NCI-H748 treated with DMSO at 0.1 percent for 48 hours (cell line): ENCODE results near the gene CDCA4.
"Not testable (repeated sequence)": the region's sequence is repeated elsewhere in the genome, so short reads cannot be mapped to it uniquely, and the experiment has no call there.

ENCODE experiments used
- DNase-seq: peaks from one replicate; lab custom pipeline; 2025; lab: John Stamatoyannopoulos, UW

Gene CDCA4

DNA sequence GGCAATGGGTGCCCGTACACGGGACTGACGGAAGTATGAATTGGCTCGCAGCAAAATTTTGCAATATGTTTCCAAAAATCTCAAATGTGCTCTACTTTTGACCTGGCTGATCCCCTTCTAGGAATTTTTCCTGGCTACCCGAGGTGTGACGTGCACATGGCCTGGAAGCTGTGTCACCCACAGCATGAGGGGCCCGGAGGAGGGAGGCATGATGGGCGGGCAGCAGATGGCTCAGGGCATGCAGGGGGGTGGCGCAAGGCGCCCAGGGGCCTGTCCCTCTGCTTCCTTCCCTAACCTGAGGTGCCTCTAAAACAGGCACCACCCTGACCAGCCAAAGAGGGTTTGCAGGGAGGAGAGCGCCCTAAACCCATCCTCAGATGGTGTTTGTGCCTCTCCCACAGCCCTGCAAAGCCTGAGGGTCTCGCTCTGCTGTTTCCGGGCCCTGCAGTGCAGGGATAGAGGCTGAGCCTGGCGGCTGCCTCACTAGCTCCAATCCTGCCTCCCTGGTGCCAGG, 37.7 kb upstream of the CDCA4 start:
- DNase-seq = no peak

DNA sequence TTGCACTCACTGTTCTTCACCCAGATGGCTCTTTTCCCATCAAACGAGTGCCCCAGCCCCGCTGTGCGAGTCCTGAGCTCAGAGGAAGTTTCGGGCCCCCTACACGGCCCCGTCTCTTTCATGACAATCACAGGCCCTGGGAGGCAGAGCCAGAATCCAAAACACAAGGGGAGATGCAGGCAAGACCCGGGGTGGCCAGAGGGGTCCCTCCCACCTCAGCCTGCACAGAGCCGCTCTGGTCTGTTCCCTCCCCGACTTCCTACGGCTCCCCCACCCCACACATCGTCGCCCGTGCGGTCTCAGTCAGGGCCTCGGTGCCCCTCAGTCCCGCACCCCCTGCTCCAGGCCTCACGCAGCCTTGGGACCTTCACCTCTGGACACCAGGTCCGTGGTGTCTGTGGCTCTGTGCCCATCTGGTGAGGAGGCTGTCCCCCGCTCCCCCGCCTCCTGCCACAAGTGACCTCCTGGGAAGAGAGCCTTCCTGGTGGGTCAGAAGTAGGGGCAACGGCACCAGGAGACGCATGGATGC, 35.5 kb upstream of the CDCA4 start:
- no peak for DNase-seq

DNA sequence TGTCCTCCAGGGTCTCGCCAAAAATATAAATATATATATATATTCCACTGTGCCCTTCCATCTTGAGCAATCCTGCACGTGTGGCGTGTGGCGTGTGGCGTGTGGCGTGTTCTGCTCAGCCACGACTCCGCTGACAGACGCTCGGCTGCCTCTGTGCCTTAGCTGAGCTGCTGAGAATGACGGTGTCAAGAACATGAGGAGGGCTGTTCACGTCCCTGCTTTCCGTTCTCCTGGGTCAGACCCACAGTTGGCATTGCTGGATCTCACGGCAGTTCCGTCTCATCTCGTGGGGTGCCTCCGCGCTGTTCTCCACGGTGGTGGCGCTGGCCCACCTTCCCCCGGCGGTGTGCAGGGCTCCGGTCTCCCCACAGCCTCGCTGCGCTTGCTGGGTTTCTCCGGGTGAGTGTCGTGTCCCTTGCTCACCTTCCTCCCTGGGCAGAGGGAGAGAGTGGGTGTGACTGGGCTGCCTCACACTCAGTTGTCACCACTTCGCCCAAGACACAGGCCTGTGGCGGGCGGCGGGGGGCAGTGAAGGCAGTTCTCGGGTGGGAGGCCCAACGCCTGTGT, 34.9 kb upstream of the CDCA4 start:
- DNase-seq = no peak

DNA sequence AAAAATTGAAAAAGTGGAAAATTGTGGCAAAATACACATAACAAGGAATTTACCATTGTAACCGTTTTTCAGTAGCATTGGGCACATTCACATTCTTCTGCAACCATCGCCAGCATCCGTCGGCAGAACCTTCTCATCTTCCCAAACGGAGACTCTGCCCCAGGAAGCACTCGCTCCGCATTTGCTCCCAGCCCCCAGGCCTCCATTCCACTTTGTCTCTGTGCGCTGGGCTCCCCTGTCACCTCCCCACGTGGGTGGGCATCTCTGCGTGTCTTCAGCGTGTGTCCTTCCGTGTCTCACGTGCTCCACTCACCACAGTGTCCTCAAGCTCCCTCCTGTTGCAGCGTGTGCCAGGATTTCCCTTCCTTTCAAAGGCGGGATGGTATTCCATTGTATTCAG, 34.5 kb upstream of the CDCA4 start:
- no peak for DNase-seq

DNA sequence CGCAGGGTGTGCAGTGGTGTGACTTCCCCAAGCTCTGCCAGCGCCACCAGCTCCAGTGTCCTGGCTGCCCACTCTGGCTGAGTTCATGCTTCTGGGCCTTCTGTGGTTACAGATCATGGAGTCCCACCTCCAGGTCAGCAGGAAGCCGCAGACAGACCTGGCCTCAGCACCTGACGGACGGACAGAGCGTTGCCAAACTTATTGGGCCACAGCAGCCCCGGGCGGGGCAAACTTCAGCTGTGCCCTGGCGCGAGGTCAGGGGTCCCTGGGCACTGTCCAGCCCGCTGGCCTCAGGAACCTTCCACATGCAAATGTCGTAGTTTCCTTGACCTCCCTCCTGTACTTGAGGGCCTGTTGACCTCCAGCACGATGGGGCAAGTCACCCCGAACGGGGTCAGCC, 33.1 kb upstream of the CDCA4 start:
- no peak for DNase-seq

DNA sequence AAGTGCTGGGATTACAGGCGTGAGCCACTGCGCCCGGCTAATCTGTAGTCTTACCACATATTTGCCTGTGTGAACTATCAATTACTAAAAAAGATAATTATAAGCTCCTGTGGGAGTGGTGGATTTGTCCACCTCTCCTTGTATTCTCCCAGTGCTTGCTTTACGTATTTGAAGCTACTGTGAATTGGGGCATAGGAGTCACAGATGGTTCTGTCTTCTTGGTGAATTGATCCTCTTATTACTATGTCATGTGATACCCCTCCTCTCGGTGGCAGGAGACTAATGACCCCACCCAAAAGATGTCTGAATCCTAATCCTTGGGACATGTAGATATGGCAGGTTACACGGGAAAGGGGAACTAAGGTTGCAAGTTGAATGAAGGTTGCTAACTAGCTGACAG, 32.5 kb upstream of the CDCA4 start:
- no peak for DNase-seq

DNA sequence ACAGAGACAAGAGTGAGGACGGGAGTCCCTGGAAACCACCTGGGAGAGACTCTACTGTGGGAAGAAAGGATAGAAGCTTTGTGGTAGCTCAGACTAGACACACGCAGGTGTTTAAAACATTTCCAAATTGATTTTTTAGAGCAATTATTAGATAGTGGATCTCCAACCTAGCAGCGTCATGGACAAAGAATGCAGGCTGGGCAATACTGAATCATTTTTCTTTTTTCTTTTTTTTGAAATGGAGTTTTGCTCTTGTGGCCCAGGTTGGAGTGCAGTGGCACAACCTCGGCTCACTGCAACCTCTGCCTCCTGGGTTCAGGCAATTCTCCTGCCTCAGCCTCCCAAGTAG, 31.2 kb upstream of the CDCA4 start:
- DNase-seq = no peak

DNA sequence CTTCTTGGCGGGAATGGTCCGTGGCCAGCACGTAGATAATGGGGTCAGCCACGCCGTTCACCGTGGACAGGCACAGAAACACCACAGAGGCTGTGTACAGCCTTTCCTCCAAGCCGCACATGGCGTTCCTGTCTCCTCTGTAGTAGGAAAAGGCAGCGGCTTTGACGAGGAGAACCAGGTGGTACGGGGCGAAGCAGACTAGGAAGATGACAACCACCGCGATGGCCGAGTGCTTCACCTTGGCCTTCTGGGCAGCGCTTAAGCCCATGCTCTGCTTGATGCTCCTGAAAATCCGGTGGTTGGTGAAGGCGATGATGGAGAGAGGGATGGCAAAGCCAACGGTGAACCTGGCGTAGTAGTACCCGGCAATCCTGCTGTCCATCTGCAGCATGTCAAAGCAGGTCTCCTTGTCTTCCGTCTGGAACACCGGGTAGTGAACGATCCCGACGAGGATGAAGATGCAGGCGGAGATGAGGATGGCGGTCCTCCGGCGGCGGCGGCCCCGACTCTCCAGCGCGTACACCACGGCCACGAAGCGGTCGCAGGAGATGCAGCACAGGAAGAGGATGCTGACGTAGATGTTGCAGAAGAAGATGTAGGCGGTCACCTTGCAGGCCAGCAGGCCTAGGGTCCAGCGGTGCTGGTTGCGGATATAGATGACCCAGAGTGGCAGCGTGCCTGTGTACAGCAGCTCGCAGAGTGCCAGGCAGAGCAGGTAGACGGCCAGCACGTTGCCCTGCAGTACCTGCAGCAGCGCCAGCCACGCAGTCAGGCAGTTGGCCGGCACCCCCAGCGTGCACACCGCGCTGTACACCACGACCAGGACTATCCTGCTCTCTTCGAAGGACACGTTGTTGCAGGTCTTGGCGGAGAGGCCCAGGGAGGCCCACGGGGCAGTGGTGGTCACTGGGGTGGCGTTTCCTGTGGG, 30.6 kb upstream of the CDCA4 start:
- DNase-seq = no peak

DNA sequence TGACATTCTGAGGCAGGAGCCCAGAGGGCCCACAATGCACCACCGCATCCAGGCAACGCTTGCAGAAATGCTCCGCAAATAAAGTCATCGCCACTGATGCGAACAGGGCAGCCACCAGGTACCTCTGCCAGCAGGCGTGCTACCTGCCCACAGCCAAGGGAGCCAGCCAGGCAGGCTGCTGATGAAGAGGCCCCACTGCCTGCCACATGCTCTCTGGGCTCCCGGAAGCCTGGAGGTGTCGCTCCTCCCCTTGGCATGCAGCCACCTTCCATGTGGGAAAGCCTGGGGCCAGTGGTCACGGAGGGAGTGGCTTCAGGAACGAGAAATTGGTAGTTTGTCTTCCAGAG, 29.6 kb upstream of the CDCA4 start:
- peak; percentile 8 for DNase-seq

DNA sequence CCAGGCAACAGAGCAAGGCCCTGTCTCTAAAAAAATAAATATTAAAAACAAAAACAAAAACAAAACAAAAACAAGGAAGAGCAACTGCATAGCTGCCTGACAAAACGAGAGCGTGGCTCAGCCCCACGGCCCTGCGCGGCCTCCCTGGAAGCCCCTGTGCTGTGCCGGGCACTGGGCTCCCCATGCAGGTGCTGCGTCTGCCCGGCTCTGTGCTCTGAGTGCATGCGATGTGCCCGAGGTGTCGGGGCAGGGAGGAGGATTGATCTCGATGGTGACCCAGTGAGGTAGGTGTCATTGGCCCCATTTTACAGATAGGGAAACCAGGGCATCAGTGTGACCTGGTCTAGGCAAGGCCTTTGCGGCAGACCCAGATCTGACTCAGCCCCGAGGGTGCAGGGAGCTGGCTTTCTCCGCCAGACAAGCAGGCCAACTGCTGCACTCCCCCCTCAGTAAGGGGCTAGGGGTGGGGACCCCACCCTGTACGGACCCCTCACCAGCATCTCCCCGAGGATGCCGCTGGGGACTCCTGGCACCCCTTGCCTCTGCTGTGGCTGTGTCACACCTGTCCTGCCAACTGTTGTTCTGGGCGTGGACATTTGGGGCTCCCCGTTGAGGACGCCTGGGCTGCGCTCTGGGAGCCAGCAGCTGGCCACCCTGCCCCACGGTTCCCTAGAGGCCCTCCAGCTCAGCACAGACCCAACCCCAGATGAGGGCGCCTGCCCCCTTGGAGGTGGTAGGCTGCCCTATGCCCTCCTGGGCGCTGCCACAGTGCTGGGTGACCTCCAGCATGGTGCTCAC, 29.1 kb upstream of the CDCA4 start:
- no peak for DNase-seq

DNA sequence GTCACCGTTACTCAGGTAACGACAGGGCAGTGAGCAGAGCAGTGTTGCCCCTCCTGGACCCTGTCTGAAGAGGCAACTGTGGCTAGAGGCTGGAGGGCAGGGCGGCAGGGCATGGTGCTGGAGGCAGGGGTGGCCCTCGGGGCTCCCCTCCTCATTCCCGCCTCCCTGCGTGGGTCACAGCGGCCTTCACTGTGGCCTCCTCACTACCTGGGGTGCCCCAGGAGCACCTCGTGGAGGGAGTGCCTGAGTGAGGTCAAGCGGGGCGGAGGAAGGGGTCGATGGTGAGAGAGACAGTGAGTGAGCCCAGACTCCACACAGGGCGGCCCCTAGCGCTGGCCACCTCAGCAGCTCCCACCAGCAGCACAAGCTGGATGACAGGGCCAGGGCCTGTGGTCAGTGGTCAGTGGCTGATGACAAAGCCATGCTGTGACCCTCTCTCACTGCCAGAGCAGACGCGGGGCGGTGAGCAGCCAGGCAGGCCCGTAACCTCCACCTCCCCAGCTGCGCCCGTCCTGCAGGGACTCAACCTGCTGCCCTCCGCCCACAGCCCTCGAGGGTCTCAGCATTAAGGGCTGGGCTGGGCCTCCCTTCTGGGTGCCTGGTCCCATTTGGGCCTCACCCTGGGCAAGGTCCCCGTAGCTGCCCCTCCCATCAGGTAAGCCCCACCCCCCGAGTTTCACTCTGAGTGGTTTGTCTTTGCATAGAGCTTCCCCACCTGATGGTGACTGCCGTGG, 26.6 kb upstream of the CDCA4 start:
- no peak for DNase-seq

DNA sequence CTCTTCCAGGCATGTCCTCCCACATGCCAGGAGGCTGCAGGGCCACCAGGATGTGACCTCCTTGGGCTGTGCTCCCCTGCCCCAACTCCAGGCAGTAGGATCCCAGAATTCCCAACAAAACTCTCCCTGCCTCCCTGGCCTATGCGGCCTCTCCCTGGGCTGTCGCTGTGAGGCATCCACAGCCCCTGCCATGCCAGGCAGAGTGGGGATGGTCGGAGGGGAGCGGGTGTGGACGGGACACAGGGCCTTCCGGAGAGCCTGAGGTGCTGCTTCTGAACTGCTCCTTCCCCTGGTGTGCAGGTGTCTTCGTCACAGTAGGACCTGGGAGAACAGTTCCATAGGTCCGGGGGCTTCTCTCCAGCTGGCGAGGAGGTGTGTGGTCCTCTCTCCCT, 26.0 kb upstream of the CDCA4 start:
- DNase-seq = no peak

DNA sequence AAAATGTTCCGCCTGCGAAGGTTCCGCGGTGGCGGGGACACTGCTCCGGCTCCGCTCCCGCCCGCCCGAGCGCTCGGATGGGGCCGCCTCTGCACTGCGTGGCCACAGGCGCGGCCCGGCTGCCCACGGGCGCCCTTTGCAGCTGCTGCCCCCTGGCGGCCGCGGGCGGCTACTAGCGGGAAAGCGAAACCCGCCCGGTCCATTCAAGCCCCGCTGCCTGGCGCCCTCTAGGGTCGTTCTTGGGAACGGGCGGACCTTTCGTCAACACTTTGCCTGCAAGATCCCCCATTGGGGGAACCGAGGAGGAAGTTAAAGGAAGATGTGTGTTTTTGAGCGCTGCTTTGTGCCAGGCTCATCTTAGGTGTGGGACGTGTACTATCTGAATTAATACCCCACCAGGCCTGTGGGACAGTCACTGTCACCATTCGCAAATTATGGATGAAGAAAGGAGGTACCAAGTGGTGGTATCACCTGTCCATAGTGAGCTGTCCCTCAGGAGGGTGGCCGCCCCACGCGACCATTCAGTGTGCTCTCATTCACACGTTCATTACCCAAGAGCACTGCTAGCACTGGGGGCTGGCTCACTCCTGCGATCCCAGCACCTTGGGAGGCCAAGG, 24.9 kb upstream of the CDCA4 start:
- peak; percentile 59 for DNase-seq

DNA sequence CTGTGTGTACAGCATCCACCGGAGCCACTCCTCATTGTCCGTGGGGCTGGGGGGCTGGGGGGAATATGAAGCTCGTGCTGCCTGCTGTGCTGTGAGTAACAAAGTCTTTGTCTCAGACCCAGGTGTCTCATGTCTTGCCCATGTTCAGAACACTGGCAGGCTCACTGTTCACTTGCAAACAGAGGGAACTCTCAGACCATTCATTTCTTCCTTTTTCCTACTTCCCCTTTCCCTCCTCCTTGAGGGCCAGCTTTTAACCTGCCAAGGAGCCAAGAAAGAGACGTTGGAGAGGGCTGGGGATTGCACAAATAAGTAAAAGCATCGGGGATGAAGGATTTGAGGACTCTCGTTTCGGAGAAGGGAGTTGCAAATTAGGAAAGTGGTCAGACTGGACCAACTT, 22.8 kb upstream of the CDCA4 start:
- no peak for DNase-seq

DNA sequence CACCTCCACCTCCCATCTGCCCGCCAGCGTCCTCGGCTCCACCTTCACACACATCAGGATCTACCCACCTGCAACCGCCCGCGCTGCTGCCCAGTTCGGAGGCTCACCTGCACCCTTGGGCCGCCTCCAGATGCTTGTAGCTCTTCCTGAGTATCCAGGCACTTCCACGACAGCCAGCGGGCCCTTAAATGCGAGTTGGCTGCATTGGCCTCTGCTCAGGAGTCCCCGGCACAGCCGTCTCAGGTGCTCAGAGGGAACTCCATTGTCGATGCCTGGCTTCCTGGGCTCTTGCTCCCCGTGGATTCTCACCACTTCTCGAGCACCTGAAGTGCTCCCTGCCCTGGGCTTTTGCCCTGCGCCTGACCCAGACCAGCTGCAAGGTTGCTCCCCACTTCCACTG, 21.9 kb upstream of the CDCA4 start:
- DNase-seq = no peak

DNA sequence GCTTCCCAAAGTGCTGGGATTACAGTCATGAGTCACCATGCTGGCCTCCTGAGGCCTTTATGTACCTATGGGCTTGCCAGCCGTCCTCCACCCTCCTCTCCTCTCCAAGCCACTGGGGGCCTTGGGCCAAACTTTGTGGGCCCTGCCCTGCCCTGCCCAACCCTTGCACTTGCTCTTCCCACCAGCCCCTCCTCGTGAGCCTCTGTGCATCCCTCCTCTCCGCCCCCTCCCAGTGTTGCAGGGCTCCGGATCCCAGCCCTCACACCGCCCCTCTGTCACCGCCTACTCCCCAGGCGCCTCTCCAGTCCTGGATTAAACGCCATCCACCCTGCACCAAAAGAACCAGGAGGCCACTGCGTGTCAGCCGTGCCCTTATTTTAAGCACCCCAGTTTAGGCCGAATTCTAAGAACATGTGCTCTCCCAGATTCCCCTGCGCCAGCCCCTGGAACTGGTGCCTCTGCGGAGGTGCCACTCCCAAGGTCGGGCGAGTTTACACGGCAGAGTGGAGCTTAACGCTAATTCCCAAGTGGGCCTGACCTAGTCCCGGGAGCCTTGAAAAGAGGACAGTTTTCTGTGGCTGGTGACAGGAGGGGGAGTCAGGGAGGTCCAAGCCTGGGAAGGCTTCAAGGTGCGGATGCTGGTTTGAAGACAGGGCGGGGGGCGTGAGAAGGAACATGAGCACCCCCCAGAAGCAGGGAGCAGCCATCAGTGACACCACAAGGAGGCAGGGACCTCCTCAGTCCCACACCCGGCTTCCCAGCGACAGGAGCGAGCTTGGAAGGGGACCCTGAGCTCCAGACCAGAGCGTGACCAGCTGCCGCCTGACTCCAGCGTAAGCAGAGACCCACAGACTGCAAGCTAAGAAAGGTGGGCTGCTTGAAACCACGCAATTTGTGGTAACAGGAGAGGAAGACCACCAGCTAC, 21.2 kb upstream of the CDCA4 start:
- no peak for DNase-seq

DNA sequence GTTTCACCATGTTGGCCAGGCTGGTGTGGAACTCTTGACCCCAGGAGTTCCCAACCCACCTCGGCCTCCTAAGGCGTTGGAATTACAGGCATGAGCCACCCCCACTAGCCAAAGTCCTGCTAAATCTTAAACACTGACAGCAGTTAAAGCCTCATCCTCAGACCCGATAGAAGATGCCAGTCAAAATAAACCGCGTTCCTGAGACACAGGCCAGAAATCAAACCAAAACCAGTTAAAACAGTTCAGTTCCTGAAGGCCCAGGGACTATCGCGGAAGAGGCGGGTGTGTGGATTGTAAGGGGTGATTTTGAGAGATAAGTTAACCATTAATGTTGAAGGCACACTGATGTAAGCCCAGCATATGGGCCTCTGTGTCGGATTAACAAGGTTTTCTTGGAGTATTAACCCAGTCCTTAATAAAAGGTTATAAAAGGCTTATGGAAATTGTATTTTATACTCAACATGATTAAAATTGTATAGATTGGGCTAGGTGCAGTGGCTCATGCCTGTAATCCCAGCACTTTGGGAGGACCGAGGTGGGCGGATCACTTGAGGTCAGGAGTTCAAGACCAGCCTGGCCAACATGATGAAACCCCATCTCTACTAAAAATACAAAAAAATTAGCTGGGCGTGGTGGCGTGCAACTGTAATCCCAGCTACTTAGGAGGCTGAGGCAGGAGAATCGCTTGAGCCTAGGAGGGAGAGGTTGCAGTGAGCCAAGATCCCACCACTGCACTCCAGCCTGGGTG, 18.7 kb upstream of the CDCA4 start:
- no peak for DNase-seq

DNA sequence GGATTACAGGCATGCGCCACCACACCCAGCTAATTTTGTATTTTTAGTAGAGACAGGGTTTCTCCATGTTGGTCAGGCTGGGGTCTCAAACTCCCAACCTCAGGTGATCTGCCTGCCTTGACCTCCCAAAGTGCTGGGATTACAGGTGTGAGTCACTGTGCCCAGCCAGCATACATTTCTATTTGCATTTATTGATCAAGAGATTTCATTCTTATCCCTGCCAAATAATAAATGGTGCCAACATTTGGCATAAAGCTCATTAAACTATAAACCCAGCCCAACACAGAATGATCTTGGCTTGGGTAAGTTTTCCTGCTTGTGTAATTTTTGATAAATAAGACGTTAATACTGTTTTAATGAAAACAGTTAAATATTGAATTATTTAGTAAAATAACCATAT, 14.7 kb upstream of the CDCA4 start:
- DNase-seq = not testable (repeated sequence)

DNA sequence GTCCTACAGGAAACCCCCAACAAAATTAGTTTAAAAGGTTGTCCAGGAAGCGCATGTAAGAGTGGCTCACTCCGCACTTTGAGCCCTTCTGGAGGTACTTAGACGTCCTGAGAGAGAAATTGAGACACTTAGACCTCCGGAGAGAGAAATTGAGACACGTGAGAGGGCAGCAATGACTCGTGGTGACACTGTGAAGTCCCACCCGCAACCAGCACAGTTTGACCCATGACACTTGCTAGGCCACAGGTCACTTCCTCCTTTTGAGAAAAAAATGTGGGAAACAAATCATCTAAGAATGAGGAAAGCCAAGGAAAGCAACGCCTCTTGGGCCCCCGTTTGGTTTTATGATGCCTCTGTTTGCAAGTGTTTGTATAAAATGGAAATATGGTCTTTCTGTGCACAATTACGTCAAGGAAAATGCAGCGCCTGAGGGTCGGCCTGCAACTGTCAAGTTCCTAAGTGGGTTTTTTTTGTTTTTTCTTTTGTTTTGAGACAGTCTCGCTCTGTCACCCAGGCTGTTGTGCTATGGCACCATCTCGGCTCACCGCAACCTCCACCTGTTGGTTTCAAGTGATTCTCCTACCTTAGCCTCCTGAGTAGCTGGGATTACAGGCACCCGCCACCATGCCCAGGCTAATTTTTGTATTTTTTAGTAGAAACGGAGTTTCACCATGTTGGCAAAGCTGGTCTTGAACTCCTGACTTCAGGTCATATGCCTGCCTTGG, 13.6 kb upstream of the CDCA4 start:
- no peak for DNase-seq
